ENCODE data around the gene ALKBH8.

Gene ALKBH8

GRCh38 chr11:107565219-107565937, at the start of gene ALKBH8:
ALKBH8 (minus strand) TSS chr11:107565735; CDS start chr11:107560893, 4,842 bp downstream.
- peak within 1 kb of the TSS; percentile 69 for H3K27ac ChIP-seq
- H3K27me3 ChIP-seq, result peaks cover 25% of the 10 kb centered on the region
- H3K36me3 ChIP-seq, result no peaks in the 10 kb centered on the region
- H3K9me3 ChIP-seq, result no peaks in the 10 kb centered on the region
- peaks cover 9 to 14% of the 10 kb centered on the region in 2 experiments for H3K4me1 ChIP-seq (ENCODE audit: control insufficient read depth in 1 of 2, insufficient read depth in 1 of 2, low read depth in 1 of 2, low read length in 1 of 2)
- peak within 1 kb of the TSS; percentile 60 to 76 for H3K4me3 ChIP-seq (ENCODE audit: low read depth in 1 of 2, low read length in 1 of 2)
- no peak for TF ChIP-seq CTCF (IDR thresholded peaks at IDR 0.05)

- TF ChIP-seq CTCF (IDR thresholded peaks at IDR 0.05), result no peak
- no peak overlapping the region for H3K4me3 ChIP-seq (ENCODE audit: low read depth in 1 of 2, low read length in 1 of 2)
- no peak overlapping the region for H3K27ac ChIP-seq
These were observed 46.9 kb upstream of the ALKBH8 start for GRCh38 chr11:107612445-107612844.

GRCh38 chr11:107609400-107610218, 44.1 kb upstream of the ALKBH8 start:
- no peaks in the 10 kb centered on the region for H3K9me3 ChIP-seq
- H3K27ac ChIP-seq, result no peak overlapping the region
- H3K4me3 ChIP-seq (ENCODE audit: low read depth in 1 of 2, low read length in 1 of 2), result no peak overlapping the region
- TF ChIP-seq CTCF (IDR thresholded peaks at IDR 0.05), result no peak
- no peaks in the 10 kb centered on the region for H3K4me1 ChIP-seq (ENCODE audit: control insufficient read depth in 1 of 2, insufficient read depth in 1 of 2, low read depth in 1 of 2, low read length in 1 of 2)
- H3K36me3 ChIP-seq, result no peaks in the 10 kb centered on the region
- H3K27me3 ChIP-seq, result peaks cover 69% of the 10 kb centered on the region

More at GRCh38 chr11:107612445-107612844, 46.9 kb upstream of the ALKBH8 start:
- Histone ChIP-seq H3K36me3 (no peaks in the 10 kb centered on the region), H3K9me3 (no peaks in the 10 kb centered on the region), H3K27me3 (peaks cover 57% of the 10 kb centered on the region), H3K4me1 (ENCODE audit: control insufficient read depth in 1 of 2, insufficient read depth in 1 of 2, low read depth in 1 of 2, low read length in 1 of 2) (no peaks in the 10 kb centered on the region)

GRCh38 chr11:107608809-107609208, 43.3 kb upstream of the ALKBH8 start:
- H3K27ac ChIP-seq, result no peak overlapping the region
- no peak for TF ChIP-seq CTCF (IDR thresholded peaks at IDR 0.05)
- H3K4me3 ChIP-seq (ENCODE audit: low read depth in 1 of 2, low read length in 1 of 2), result no peak overlapping the region
- H3K4me1 ChIP-seq (ENCODE audit: control insufficient read depth in 1 of 2, insufficient read depth in 1 of 2, low read depth in 1 of 2, low read length in 1 of 2), result no peaks in the 10 kb centered on the region
- H3K9me3 ChIP-seq, result no peaks in the 10 kb centered on the region
- H3K36me3 ChIP-seq, result no peaks in the 10 kb centered on the region
- peaks cover 69% of the 10 kb centered on the region for H3K27me3 ChIP-seq

GRCh38 chr11:107606141-107606540, 40.6 kb upstream of the ALKBH8 start:
- H3K27me3 ChIP-seq, result peaks cover 73% of the 10 kb centered on the region
- no peak overlapping the region for H3K27ac ChIP-seq
- H3K4me1 ChIP-seq (ENCODE audit: control insufficient read depth in 1 of 2, insufficient read depth in 1 of 2, low read depth in 1 of 2, low read length in 1 of 2), result no peaks in the 10 kb centered on the region
- H3K36me3 ChIP-seq, result no peaks in the 10 kb centered on the region
- H3K4me3 ChIP-seq (ENCODE audit: low read depth in 1 of 2, low read length in 1 of 2), result no peak overlapping the region
- TF ChIP-seq CTCF (IDR thresholded peaks at IDR 0.05), result no peak
- H3K9me3 ChIP-seq, result no peaks in the 10 kb centered on the region

Measured in neutrophil (primary cell).